Liver (tissue), 9 donors: ENCODE data around the gene C10orf67. TPM values are rescaled to one million over a fixed set of nuclear protein-coding genes. Genes with fewer than 3 reads are reported as not detected.
"Not testable (repeated sequence)": the region's sequence is repeated elsewhere in the genome, so short reads cannot be mapped to it uniquely, and the experiment has no call there.

Experiments
- DNase-seq: peaks from one replicate; pipeline ENCODE4 v3.0.0-alpha.2; 2017; ENCODE audit warnings: low spot score
- H3K27ac ChIP-seq, 2 donors: one replicate each; pipeline ENCODE4 v1.7.0; 2013; ENCODE audit warnings: inconsistent platforms in 2 of 2, low read length in 2 of 2, control low read depth in 1 of 2, low read depth in 1 of 2, mild to moderate bottlenecking in 1 of 2
- H3K27me3 ChIP-seq, 4 donors: one replicate each; pipeline versions ENCODE4 v1.6.1 to v1.7.0; 2013; ENCODE audit warnings: low read length in 3 of 4, inconsistent platforms in 1 of 4, mild to moderate bottlenecking in 1 of 4, moderate library complexity in 1 of 4; ENCODE audit not compliant: control insufficient read depth in 4 of 4, insufficient read depth in 4 of 4
- H3K36me3 ChIP-seq, 4 donors: one replicate each; pipeline versions ENCODE4 v1.6.1 to v1.7.0; 2013; ENCODE audit warnings: low read length in 3 of 4, mild to moderate bottlenecking in 3 of 4, low read depth in 1 of 4, moderate library complexity in 1 of 4; ENCODE audit not compliant: control insufficient read depth in 4 of 4, insufficient read depth in 3 of 4
- H3K4me1 ChIP-seq, 4 donors: one replicate each; pipeline versions ENCODE4 v1.6.1 to v1.7.0; 2013; ENCODE audit warnings: low read length in 3 of 4, mild to moderate bottlenecking in 3 of 4, moderate library complexity in 1 of 4; ENCODE audit not compliant: control insufficient read depth in 4 of 4, insufficient read depth in 4 of 4
- H3K4me3 ChIP-seq, 3 donors: one replicate each; pipeline versions ENCODE4 v1.6.1 to v1.7.0; 2013; ENCODE audit warnings: low read length in 3 of 3, control low read depth in 1 of 3, low read depth in 1 of 3, mild to moderate bottlenecking in 1 of 3
- H3K9ac ChIP-seq, 2 donors: one replicate each; pipeline ENCODE4 v1.7.0; 2013; ENCODE audit warnings: low read length in 2 of 2, mild to moderate bottlenecking in 2 of 2, moderate library complexity in 2 of 2, control low read depth in 1 of 2, low read depth in 1 of 2
- H3K9me3 ChIP-seq, 4 donors: one replicate each; pipeline versions ENCODE4 v1.6.1 to v1.7.0; 2013; ENCODE audit warnings: low read length in 3 of 4; ENCODE audit not compliant: control insufficient read depth in 4 of 4
- EGR1 ChIP-seq, 2 donors: IDR thresholded peaks; 2 replicates each; pipeline ENCODE4 v1.6.1; 2016 to 2018; ENCODE audit warnings: antibody characterized with exemption in 2 of 2, low read depth in 2 of 2
- FOXA1 ChIP-seq: IDR thresholded peaks from 2 replicates; pipeline ENCODE4 v1.6.1; 2016; ENCODE audit warnings: antibody characterized with exemption
- FOXA2 ChIP-seq: IDR thresholded peaks from 2 replicates; pipeline ENCODE4 v1.6.1; 2016; ENCODE audit warnings: antibody characterized with exemption
- GABPA ChIP-seq, 2 donors: IDR thresholded peaks in 1 of 2; conservative IDR thresholded peaks in 1 of 2; 2 replicates each; pipeline ENCODE4 v1.6.1; 2016; ENCODE audit warnings: antibody characterized with exemption in 2 of 2, mild to moderate bottlenecking in 1 of 2, moderate library complexity in 1 of 2
- HNF4A ChIP-seq, 2 donors: conservative IDR thresholded peaks; 2 replicates each; pipeline ENCODE4 v1.6.1; 2016; ENCODE audit warnings: antibody characterized with exemption in 2 of 2, mild to moderate bottlenecking in 2 of 2
- HNF4G ChIP-seq: IDR thresholded peaks from 2 replicates; pipeline ENCODE4 v1.6.1; 2016; ENCODE audit warnings: antibody characterized with exemption
- JUND ChIP-seq, 2 donors: IDR thresholded peaks; 2 replicates each; pipeline ENCODE4 v1.6.1; 2016; ENCODE audit warnings: antibody characterized with exemption in 2 of 2
- NR2F2 ChIP-seq: IDR thresholded peaks from 2 replicates; pipeline ENCODE4 v1.6.1; 2016; ENCODE audit warnings: antibody characterized with exemption
- RAD21 ChIP-seq, 2 donors: IDR thresholded peaks; 2 replicates each; pipeline ENCODE4 v1.6.1; 2016; ENCODE audit warnings: antibody characterized with exemption in 2 of 2, mild to moderate bottlenecking in 2 of 2
- RXRA ChIP-seq, 2 donors: IDR thresholded peaks; 2 replicates each; pipeline ENCODE4 v1.6.1; 2017 to 2018; ENCODE audit warnings: antibody characterized with exemption in 2 of 2, mild to moderate bottlenecking in 1 of 2
- SP1 ChIP-seq: IDR thresholded peaks from 2 replicates; pipeline ENCODE4 v1.6.1; 2018; ENCODE audit warnings: antibody characterized with exemption, mild to moderate bottlenecking
- TAF1 ChIP-seq: conservative IDR thresholded peaks from 2 replicates; pipeline ENCODE4 v1.6.1; 2016; ENCODE audit warnings: antibody characterized with exemption, mild to moderate bottlenecking
- YY1 ChIP-seq: IDR thresholded peaks from 2 replicates; pipeline ENCODE4 v1.6.1; 2016; ENCODE audit warnings: antibody characterized with exemption, mild to moderate bottlenecking
- WGBS: extraction: QIAGEN DNeasy Blood & Tissue Kit; methylation state at CpG from one replicate; pipeline ENCODE4 v1.1.7; 2013; 5-methylcytosine and 5-hydroxymethylcytosine counted together
- polyA plus RNA-seq, 2 donors: library from polyadenylated mRNA; stranded (reverse) in 1 of 2; unstranded in 1 of 2; fragments of 200-250 nt in 1 of 2; fragments of >200 nt in 1 of 2; fragmentation: Nextera tagmentation in 1 of 2; extraction: Ambion mirVana in 1 of 2; gene quantifications; one replicate each; pipeline versions ENCODE4 v1.2.1 to v1.2.3, GENCODE V29; 2013 to 2015
- total RNA-seq, 2 donors: library from RNA; depleted of rRNA; stranded (reverse); fragments of >200 nt; gene quantifications; one replicate each; pipeline ENCODE4 v1.2.3, GENCODE V29; 2014
- TF ChIP-seq, protein P1 (sequence below): IDR thresholded peaks from 2 replicates; pipeline ENCODE4 v1.6.1; 2016; ENCODE audit warnings: antibody characterized with exemption
- TF ChIP-seq, protein P2 (sequence below): IDR thresholded peaks from 2 replicates; pipeline ENCODE4 v1.6.1; 2016; ENCODE audit warnings: antibody characterized with exemption
- TF ChIP-seq, protein P3 (sequence below): IDR thresholded peaks from 2 replicates; pipeline ENCODE4 v1.6.1; 2016; ENCODE audit warnings: antibody characterized with exemption
- TF ChIP-seq, protein P4 (sequence below): IDR thresholded peaks from 2 replicates; pipeline ENCODE4 v1.6.1; 2016; ENCODE audit warnings: antibody characterized with exemption, mild to moderate bottlenecking
- donor health status: healthy.
- donor health status: healthy.
- donor health status: healthy.
- donor health status: healthy.
- donor health status: healthy.

C10orf67 gene
- total and polyA plus RNA-seq, 4 donors: 0.02 TPM; not detected in 3

DNA sequence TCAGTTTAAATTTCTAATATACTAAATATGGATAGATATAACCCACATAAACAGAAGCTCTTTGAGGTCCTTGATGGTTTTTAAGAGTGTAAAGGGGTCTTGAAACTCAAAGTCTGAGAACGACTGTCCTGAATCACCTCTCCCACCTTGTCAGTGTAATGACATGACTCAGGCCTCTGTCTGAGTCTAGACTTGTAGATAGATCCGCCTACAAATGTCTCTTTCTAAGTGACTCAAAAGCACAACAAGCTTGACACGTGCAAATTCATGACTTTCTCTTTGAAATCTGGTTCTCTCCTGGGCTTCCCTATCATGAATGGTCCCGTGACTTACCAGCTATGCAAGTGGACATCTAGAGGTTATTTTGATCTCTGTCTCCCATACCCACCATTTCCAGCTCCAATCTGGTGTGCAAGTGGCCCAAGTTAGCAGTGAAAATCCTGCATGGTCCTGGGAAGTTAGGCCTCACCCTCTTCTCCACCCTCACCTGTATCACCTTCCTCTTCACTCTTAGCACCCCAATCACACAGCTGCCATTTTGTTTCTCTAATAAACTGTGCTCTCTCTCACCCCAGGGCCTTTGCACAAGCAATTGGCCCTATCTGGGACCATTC is 20.9 kb upstream of the C10orf67 start:
- DNase-seq, H3K27me3 ChIP-seq, H3K36me3 ChIP-seq, H3K9me3 ChIP-seq, H3K4me1 ChIP-seq, H3K27ac ChIP-seq, H3K4me3 ChIP-seq, H3K9ac ChIP-seq: not testable (repeated sequence)
- WGBS: 92% methylated on average over 4 of the region's 4 CpGs

DNA sequence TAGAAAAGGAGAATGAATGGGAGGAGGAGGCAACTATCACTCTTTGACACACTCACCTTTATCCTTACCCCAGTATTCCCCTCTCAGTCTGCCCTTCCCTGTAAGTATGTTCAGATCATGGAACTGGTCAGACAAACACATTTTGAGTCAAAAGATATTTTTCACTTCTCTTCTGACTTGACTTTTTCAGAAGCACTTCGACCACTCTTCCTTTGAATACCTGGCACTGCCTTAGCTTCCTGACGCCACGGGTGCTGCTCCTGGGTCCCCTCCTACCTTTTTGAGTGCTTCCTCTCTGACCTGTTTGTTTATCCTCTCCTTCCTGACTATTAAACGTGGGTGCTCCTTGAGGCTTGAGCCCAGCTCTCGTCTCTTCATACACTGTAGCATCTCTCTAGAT is 19.8 kb upstream of the C10orf67 start:
- H3K27ac ChIP-seq: no peak overlapping the region
- H3K27me3 ChIP-seq: no peaks in the 10 kb centered on the region
- H3K36me3 ChIP-seq: no peaks in the 10 kb centered on the region
- H3K4me3 ChIP-seq: no peak overlapping the region
- H3K9me3 ChIP-seq: no peaks in the 10 kb centered on the region
- no peak for DNase-seq
- no peaks in the 10 kb centered on the region for H3K4me1 ChIP-seq
- no peak overlapping the region for H3K9ac ChIP-seq
- 73% methylated on average over 5 of the region's 5 CpGs for WGBS
- TF ChIP-seq FOXA1 (no peak), HNF4G (no peak), GABPA (IDR thresholded peaks at IDR 0.05 in 1 of 2, conservative IDR thresholded peaks at IDR 0.05 in 1 of 2) (no peak), JUND (IDR thresholded peaks at IDR 0.05) (no peak), RAD21 (IDR thresholded peaks at IDR 0.05) (no peak), HNF4A (conservative IDR thresholded peaks at IDR 0.05) (no peak), RXRA (IDR thresholded peaks at IDR 0.05) (no peak), NR2F2 (no peak), YY1 (no peak), FOXA2 (no peak), TAF1 (no peak), EGR1 (IDR thresholded peaks at IDR 0.05; ENCODE audit: low read depth in 2 of 2) (no peak)
- TF ChIP-seq, protein P1, sequence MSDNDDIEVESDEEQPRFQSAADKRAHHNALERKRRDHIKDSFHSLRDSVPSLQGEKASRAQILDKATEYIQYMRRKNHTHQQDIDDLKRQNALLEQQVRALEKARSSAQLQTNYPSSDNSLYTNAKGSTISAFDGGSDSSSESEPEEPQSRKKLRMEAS: no peak

DNA sequence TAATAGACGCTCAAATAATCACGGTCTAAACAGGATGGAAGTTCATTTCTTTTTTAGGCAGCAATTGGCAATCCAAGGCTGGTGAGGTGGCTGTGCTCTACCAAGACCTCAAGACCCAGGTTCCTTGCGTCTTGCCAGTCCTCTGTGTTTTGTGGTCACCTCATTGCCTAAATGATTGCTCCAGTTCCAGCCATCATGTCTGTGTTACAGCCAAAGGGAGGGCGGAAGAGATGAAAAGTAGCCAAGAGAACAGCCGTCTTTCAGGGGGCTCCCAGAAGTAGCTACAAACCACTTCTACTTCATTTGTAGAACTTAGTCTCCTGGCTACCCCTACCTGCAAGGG is 19.2 kb upstream of the C10orf67 start:
- 87% methylated on average over 5 of the region's 5 CpGs for WGBS
- Histone ChIP-seq H3K4me1 (no peaks in the 10 kb centered on the region), H3K4me3 (no peak overlapping the region), H3K36me3 (no peaks in the 10 kb centered on the region), H3K27me3 (no peaks in the 10 kb centered on the region), H3K27ac (no peak overlapping the region), H3K9me3 (no peaks in the 10 kb centered on the region), H3K9ac (no peak overlapping the region)
- no peak for DNase-seq
- TF ChIP-seq, protein P2, sequence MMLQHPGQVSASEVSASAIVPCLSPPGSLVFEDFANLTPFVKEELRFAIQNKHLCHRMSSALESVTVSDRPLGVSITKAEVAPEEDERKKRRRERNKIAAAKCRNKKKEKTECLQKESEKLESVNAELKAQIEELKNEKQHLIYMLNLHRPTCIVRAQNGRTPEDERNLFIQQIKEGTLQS: no peak
- TF ChIP-seq SP1 (no peak), RAD21 (IDR thresholded peaks at IDR 0.05) (no peak), YY1 (no peak), HNF4G (no peak), TAF1 (no peak), EGR1 (IDR thresholded peaks at IDR 0.05; ENCODE audit: low read depth in 2 of 2) (no peak), NR2F2 (no peak)
- TF ChIP-seq, protein P3, sequence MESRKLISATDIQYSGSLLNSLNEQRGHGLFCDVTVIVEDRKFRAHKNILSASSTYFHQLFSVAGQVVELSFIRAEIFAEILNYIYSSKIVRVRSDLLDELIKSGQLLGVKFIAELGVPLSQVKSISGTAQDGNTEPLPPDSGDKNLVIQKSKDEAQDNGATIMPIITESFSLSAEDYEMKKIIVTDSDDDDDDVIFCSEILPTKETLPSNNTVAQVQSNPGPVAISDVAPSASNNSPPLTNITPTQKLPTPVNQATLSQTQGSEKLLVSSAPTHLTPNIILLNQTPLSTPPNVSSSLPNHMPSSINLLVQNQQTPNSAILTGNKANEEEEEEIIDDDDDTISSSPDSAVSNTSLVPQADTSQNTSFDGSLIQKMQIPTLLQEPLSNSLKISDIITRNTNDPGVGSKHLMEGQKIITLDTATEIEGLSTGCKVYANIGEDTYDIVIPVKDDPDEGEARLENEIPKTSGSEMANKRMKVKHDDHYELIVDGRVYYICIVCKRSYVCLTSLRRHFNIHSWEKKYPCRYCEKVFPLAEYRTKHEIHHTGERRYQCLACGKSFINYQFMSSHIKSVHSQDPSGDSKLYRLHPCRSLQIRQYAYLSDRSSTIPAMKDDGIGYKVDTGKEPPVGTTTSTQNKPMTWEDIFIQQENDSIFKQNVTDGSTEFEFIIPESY: no peak
- TF ChIP-seq, protein P4, sequence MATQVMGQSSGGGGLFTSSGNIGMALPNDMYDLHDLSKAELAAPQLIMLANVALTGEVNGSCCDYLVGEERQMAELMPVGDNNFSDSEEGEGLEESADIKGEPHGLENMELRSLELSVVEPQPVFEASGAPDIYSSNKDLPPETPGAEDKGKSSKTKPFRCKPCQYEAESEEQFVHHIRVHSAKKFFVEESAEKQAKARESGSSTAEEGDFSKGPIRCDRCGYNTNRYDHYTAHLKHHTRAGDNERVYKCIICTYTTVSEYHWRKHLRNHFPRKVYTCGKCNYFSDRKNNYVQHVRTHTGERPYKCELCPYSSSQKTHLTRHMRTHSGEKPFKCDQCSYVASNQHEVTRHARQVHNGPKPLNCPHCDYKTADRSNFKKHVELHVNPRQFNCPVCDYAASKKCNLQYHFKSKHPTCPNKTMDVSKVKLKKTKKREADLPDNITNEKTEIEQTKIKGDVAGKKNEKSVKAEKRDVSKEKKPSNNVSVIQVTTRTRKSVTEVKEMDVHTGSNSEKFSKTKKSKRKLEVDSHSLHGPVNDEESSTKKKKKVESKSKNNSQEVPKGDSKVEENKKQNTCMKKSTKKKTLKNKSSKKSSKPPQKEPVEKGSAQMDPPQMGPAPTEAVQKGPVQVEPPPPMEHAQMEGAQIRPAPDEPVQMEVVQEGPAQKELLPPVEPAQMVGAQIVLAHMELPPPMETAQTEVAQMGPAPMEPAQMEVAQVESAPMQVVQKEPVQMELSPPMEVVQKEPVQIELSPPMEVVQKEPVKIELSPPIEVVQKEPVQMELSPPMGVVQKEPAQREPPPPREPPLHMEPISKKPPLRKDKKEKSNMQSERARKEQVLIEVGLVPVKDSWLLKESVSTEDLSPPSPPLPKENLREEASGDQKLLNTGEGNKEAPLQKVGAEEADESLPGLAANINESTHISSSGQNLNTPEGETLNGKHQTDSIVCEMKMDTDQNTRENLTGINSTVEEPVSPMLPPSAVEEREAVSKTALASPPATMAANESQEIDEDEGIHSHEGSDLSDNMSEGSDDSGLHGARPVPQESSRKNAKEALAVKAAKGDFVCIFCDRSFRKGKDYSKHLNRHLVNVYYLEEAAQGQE: no peak
